Transverse colon (tissue), 4 donors: Measurements from ENCODE around the gene CBX2.

ENCODE experiments used
- CTCF ChIP-seq, 5 experiments: fragments of 200-600 bp in 3 of 5; fragments of 450-650 bp in 2 of 5; sonication (generic) in 3 of 5; IDR thresholded peaks; 1 replicate in 2 of 5; 2 replicates in 3 of 5; pipeline ENCODE4 v1.5.1; 2016 to 2017; ENCODE audit warnings: antibody characterized with exemption in 5 of 5, inconsistent platforms in 3 of 5, mild to moderate bottlenecking in 2 of 5, moderate library complexity in 1 of 5
- POLR2A ChIP-seq: fragments of 450-650 bp; IDR thresholded peaks from one replicate; pipeline ENCODE4 v1.6.1; 2016; ENCODE audit warnings: antibody characterized with exemption, mild to moderate bottlenecking, moderate library complexity
- POLR2AphosphoS5 ChIP-seq, 3 donors: sonication (generic); formaldehyde crosslinking; IDR thresholded peaks; one replicate each; pipeline ENCODE4 v1.6.1; 2016; ENCODE audit warnings: antibody characterized with exemption in 3 of 3

GRCh38 chr17:79776376-79777119, 1.4 kb upstream of the CBX2 start:
- TF ChIP-seq CTCF (IDR thresholded peaks at IDR 0.05) (peak in 1 of 5 experiments; percentile 22), POLR2A (no peak), POLR2AphosphoS5 (IDR thresholded peaks at IDR 0.05) (peak in 2 of 3 donors; percentile 7 to 51)
